Measurements from ENCODE around the gene ATP10A.

The ATP10A gene

DNA sequence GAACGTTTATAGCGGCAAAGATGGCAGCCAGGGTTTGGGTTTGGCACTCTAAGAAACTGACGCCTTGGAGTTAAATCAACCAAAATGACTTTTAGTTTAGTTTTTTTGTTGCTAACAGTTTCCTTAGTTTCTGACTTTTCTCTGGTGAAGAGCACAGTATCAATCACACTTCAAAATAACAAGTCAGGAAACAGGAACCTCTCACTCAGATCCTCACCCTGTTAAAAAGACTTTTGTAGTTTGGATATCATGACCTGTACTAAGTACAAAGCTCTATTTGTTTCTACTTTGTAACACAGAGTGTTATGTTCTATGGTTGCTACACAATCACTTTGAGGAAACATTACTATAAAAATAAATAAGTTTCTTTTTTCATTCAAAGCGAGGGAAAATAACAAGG is 51.1 kb downstream of the ATP10A start:
- DNase-seq = no peak

DNA sequence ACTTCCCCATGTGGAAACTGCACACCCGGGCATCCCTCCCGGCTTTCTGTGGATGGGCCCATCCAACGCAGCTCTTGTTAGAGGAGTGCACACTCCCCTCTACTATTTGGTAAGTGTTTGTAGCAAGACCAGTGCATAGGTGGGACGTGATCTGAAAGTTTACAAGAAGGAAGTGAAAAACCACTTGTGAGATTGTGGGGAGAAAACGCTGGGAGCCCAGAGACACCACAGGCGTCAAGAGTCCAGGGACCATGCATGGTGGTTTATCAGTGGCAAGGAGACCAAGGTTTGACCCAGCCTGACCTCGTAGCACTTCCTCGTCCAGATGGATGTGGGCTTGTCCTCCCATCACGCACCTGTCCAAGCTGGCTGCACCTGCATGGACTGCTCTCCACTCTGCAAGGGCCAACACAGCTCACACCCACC is 51.6 kb downstream of the ATP10A start:
- DNase-seq = no peak

DNA sequence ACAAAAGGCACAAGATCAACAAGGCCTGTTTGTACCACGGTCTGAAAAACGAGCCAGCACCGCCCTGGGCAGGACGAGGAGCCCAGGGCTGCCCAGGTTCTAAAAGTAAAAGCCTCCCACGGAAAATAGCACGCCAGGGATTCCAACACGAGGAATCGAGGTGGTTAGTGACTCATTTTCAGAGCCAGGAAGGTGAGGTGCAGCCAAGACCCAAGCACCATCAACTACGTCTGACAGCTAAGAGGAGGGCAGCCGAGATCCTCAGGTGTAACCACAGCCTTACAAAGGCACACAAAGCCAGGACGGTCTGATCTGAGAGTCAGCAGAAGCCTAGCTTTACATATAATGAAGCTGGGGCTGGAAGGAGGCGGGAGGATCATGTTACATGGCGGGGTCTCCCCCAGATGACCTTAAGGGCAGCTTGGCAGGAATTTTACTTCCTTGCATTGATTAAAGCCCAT is 52.5 kb downstream of the ATP10A start:
- no peak for DNase-seq

DNA sequence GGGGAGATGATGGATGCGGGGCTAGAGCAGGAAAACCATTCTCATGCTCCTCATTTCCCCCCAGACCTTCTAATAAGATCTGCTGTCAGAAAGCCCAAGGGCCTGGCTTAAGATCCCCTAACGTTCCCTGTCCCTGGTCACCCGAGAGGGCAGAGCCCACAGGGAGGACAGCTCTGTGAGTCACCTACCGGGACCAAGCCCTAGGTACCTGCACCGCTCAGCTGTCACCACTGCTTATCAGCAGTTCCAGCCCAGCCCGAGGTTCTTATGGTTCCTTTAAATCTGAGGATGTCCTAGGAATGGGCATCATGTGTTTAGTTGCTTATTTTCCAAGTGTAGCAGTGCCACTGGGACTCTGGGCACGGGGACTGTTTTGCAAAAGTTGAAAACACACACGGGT is 53.0 kb downstream of the ATP10A start:
- no peak for DNase-seq

DNA sequence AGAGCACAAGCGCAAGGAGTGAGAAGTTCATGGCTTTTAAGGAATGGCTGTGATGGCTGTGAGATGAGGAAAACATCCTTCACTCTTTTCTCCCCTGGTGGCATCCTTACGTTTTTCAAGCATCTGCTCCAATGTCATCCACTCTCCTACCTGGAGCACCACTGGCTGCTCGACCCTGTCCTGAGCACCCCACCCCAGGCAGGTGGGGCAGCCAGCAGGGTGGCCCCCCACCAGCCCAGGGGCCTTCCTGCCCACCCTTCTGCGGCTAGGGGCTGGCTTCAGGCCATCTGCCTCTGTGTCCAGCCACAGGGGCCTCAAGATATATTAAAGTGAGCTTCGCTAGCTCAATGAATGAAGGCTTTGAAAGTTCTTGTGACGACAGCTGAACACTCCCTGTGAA is 56.1 kb downstream of the ATP10A start:
- no peak for DNase-seq

DNA sequence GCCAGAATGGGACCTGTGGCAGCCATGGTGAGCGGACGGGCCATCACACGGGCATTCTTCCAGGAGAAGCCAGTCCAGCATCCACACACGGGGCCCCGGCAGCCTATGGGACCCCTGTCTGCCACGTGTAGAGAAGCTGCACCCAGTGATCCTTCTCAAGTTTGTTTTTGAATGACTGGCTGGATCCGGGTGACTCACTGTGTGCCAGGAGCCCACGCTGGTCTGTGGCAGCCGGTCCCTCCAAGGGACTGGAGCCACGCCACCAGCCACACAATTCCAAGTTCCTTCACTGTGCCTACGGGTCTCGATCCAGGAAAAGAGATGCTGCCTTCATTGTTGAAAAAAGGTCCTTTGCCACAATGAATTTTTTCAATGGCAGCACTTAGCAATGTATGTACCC is 58.1 kb downstream of the ATP10A start:
- no peak for DNase-seq

DNA sequence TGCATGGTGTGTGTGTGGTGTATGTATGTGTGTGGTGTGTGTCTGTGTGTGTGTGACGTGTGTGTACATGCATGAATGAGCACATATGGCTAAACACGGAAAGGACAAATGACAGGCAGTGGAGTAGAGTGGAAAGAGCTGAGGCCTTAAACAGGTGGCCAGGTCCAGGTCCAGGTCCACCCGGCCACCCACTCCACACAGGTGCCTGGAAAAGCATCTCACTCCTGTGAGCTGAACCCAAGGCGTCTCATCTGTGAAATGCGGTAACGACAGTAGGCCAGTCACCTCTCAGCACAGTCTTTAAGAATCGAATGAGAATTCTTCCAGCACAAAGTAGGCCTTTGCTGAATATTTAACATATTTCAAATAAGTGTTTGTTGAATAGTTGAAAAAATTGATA is 58.7 kb downstream of the ATP10A start:
- no peak for DNase-seq

DNA sequence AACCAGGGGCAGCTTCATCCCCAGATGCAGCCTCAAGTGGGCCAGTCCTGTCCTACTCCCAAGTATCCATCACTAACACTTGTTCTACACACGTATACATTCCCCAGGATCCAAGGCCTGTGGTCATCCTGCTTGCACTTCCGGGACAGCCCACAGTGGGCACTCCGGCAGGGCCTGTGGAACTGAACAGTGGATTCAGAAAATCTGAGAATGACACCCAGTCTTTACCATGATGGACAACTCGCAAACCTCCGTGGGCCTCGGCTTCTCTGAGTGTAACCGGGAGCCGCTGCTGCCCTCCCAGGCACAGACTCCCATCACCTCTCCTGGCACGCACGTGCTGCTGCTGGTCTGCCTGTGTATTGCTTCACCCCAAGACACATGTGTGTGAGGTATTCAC is 59.6 kb downstream of the ATP10A start:
- no peak for DNase-seq

DNA sequence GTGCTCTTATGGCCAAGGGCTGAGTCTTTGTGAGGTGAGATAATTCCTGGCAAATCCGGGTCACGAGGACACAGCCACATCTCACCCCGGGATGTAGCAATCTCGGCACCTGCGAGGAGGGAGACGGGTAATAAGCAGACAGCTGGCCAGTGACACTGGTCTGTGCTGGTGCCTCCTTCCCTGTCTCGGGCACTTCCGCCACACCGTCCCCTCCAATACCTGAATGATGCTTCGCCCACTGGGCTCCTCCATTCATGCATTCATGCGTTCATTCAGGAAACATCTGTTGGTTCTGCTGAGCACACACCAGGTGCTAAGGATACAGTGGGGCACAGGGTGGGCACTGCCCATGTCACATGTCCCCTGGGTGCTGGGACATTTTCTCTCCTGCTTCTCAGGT is 60.1 kb downstream of the ATP10A start:
- DNase-seq = no peak

DNA sequence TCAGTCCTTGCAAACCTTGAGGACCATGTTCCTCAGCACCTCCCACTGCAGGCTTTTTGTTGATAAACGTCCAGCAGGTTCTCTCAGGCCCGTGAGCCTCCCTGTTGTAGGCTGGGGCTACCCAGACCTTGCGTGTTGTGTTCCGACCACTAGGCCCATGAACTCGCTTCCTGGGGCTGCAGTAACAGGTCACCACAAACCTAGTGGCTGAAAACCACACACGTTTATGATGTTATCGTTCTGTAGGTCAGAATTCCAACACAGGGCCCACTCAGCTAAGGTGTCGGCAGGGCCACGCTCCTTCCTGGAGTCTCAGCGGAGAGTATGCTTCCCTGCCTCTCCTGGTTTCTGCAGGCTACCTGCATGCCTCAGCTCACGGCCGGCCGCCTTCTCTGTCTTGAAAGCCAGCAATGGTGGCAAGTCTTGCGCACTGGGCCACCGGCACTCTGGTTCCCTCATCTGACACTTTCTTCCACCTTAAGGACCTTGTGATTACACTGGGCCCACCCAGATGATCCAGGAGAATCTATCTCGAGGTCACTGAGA is 60.8 kb downstream of the ATP10A start:
- no peak for DNase-seq

DNA sequence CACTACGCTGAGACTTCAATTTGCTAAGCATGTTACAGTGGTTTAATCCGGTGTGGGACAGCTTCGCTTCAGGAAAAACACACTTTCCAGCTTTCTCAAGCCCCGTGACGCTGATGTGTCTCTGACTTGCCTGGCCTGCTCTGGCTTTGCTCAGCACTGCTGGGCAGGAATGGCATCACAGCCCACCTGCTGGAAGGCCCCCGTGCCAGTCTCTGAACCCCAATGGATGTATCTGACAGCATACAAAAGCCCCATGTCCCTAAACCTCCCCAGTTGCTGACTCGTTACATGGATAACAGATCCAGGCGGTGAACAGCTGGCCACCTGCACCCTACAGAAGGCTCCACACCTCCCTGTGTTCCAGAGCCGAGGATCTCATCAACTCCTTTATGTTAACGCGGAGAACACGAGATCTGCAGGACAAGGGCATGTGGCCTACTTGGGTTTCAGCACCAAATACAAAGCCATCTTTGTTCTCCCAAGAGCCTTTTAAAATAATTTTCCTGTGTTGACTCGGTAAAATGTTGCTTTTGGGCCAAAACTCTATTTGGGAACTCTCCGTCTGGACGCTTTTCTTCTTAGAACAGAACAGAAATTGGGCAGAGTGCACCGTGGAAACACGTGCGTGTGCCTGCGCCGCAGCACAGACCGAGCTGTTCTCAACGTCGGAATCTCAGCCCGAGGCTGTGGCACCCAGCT is 61.4 kb downstream of the ATP10A start:
- DNase-seq = no peak

DNA sequence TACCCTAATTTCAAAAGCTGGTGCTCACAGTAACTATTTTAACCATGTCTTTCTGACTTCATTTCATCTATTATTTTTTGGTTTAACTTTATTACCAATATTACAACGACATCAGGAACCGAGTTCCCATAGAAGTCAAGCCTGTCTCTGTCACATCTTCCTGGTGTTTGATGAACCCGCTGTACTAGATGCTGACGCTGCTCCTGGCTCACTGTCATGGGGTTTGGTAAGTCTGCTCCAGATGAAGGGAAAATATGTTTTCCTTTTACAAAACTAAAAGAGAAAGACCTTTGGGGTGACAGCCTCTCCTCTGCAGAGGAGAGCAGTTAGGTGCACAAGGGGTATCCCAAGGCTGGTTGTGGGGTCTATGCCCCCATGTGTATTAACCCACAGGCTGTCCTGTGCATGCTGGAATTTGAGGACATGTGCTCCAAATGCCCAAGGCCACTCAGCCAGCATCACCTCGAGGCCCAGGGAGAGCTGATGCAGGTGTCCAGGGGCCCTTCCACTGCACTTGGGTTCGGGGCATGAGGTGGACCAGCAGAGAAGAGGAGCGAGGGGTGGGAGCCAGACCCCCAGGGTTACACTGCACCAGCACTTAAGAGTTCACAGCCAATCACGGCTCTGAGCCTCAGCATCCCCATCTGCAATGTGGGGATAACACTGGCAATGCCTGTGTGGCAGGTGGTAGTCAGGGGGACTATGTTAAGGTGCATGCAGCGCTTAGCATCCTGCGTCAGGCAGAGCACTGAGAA is 62.2 kb downstream of the ATP10A start:
- DNase-seq = no peak

DNA sequence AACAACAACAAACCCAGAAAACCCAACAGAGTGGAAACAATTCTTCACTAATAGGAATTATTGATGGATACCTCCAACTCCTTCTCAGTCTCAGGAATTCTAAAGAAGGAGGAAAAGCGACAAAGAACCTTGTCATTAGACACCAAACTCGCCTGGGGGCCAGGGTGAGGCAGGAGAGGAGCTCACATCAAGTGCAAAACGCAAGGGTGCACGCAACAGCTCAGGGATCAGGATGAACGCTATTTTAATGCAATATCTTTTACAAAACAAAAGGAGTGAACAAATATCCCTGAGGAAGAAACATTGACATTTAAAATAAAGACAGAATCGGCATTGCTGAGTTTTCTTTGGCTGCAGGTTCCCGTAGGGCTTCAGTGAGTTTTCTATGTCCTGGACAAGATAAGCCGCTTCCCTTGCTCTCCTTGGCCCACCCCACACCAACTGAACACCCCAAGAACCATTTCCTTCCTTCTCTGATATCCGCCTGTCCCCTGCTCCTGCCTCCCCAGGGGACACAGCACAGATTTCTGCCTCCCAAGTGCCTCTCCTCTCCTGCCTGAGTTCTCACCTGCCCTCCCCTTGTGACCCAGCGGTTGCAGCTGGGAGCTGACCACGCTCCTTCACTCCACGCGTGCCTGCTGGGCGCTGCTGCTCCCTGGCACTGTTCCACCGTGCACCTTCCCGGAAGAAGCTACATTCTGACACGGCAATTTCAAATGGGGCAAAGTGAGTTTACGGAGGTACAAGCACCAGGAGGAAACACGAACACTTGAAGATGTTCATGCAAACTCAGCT is 63.0 kb downstream of the ATP10A start:
- DNase-seq = no peak

DNA sequence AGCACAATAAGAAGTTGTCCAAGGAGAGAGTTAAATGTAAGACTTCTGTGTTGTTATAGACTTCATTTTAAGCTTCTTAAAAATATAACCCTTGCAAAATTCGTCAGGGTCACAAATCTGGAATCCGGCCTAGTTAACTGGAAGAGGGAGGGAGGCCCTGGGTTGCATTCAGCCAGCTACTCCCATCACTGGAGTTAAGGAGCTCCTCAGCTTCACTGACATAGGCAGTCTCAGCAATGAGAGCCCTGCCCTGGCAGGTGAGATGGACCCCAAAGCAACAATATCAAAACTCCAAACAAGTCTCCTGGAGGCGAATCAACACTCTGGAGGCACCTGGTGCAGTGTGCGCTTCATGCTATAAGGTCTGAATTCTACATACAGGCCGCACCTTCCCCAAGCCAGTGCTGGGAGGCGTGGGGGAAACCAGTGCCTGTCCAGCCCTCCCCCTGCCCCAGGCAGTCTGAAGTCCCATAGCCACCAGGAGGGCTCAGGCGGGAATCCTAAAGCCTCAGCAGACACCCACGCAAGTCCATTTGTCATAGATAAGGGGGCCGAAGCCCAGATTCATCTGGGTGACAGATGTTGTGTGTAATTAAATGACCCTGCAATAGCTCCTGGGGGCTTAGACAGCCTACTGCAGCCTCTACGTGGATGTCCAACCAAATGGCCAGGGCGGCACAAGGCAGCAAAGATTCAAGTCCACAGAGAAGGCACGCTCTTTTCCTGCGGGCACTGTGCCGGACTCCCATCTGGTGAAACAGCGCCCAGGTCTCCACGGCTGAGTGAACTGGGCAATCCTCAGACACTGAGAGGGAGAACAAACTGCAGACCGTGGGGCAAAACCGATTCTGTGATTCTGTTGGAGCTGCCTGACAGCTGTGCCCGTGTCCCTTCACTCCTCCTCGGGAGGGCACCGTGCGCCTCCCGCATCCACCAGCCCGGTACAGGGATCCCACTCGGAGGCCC is 64.9 kb downstream of the ATP10A start:
- DNase-seq = peak; percentile 50

DNA sequence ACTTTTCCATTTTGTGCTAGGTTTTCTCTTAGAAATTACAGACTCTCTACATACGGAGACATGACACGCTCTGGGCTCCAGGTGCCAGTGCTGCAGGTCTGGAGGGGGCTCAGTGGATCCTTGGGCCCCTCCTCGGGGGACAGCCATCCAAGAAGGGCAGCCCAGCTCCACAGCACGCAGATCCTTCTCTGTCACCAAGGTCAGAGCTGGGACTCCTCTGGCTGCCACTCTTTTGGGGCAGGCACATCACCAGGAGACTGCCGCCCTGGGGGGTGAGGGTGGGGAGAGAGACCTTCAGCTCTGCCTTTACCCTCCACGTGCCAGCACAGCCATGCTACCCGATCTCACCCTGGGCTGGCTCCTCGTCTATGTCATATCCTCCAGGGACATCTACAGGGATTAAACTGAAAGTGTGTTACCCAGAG is 65.6 kb downstream of the ATP10A start:
- DNase-seq = no peak

DNA sequence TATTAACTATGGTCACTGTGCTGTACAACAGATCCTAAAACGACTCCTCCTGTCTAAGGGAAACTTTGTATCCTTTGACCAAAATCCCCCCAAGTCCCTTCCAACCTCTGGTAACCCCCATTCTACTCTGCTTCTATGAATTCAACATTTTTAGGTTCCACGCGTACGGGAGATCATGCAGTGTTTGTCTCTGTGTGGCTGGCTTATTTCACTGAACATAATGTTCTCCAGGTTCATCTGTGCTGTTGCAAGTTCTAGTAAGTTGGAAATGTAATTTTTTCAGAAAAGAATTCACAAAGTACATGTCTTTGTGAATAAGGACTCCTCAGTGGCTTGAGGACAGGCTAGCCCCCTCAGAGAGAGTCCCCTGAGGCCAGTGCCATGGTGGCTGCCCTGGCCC is 66.1 kb downstream of the ATP10A start:
- no peak for DNase-seq

DNA sequence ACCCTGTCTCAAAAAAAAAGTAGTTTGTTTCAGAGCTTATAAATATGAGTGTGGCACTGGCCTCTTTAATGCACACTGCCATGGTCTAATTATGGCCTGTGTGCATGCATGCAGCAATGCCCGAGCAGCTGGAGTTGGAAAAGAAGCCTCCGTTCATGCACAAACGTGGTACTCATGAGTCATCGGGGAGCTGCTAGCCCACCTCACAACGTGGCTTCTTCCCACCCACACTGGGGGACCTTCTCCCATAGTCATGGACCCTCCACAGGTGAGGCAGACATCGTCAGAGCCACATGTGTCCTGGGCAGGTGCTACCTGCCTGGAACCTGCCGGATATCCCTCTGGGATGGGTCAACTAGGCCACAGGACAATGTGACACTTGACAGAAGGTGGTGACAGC is 66.7 kb downstream of the ATP10A start:
- no peak for DNase-seq

DNA sequence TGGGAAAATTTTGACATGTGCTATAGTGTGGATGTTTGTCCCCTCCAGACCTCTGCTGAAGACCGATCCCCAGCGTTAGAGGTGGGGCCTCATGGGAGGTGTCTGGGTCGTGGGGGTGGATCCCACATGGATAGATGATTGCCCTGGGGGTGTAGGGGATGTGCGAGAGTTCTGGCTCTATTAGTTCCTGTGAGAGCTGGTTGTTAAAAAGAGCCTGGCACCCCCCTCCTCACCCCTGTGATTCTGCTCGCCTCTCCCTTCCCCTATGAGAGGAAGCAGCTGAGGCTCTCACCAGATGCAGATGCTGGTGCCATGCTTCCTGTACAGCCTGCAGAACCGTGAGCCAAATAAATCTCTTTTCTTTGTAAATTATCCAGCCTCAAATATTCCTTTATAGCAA is 67.4 kb downstream of the ATP10A start:
- no peak for DNase-seq

DNA sequence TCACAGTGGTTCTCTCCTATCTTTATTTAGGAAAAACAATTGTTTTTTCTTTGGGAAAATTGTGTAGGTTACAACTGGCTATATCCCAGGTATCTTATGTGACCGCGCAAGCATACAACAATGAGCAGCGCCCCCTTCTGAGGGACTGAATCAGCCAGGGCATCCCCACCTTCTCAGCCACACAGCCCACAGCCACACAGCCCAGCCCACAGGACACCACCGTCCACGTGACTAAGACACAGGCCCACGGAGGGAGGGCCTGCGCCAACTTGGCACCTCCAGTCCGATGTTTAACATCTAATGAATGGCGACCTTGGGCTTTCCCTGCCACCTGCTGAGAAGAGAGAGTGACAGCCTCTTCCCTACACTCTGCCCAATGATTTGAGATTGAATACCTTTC is 68.1 kb downstream of the ATP10A start:
- DNase-seq = no peak

DNA sequence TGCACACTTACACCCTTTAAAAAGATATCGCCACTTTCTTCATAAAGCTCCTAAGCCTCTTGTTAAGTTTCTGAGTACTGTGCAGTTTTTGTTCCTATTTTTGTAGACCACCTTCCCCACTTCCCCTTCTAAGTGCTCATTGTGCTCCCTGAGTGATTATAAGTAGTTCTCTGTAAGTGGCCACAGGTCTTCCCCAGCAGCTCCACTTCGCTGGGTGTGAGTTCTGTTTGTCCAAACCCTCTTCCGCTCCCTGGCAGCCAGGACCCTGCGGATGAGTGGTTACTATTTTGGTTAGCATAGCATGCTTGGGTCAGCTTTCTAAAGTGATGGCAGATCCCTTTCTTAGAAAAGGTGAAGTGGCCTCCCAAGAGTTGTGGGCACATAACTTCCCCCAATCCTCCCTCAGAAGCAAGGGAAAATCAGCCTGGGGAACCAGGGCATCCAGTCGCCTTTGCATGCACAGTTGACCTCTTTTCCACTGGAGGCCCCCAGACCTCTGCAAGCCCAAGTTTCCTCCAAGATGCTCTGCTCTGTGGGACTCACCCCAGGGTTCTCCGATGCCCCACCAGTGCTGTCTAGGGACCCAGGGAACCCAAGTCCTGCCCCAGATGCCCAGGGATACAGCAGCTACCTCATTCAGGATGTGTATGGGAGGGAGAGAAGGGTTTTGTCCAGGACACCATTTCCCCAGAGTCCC is 69.6 kb downstream of the ATP10A start:
- DNase-seq = no peak

DNA sequence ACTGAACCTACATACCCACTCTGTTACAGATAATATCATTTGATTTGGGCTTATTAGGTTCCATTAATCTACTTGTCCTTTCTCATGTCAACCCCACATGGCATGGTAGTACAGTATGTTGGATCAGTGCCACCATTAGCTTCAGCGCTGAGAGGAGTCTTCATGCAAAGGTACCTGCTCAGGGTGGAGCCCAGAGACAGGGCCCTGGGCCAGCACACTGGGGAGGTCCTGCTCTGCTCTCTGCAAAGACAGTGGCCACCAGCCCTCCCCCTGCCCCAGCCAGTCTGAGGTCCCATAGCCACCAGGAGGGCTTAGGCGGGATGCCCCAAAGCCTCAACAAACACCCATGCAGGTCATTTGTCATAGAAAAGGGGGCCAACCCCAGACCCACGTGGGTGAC is 71.0 kb downstream of the ATP10A start:
- DNase-seq = no peak
